ENCODE measurements around the gene COX6A2.
A peak's percentile ranks its signal among the peaks of the same experiment; 100 is the strongest.
"Not testable (repeated sequence)": the region's sequence is repeated elsewhere in the genome, so short reads cannot be mapped to it uniquely, and the experiment has no call there.

COX6A2 gene

DNA sequence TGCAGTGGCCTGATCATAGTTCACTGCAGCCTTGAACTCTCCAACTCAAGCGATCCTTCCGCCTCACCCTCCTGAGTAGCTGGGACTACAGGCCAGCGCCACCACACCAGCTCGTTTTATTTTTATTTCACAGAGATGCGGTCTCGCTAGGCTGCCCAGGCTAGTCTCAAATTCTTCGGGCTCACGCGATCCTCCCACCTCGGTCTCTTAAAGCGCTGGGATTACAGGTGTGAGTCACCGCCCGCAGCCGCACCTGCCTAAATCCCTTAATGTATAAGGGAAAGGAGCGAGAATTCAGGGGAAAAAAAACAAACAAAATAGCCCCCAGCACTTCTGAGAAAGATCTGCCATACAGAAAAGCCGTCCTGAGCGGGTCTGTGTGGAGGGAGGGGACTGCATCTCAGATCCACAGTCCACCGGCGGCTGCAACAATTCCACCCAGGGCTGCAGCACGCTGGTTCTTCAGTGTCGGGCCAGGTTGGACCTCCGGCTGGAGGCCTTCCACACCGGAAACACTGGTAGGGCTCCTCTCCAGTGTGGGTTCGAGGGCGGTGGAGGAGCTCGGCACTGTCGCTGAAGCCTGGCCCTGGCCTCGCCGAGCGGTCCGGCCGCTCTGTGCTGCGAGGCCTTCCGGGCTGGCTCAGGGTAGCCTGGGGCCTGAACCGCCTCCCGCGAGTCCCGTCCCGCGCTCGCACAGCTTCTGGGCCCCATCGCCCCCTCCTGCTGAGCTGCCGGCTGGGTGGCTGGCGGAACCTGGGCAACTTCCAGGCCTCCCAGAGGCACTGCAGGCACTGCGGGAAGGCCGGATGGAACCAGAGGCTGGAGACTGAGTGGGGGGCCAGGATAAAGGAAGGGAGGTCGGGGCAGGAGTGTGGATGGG lies 7.4 kb upstream of the COX6A2 start:
- no peak for DNase-seq

GRCh38 chr16:31430380-31431052 lies 2.4 kb upstream of the COX6A2 start:
- peak; percentile 42 for DNase-seq

DNA sequence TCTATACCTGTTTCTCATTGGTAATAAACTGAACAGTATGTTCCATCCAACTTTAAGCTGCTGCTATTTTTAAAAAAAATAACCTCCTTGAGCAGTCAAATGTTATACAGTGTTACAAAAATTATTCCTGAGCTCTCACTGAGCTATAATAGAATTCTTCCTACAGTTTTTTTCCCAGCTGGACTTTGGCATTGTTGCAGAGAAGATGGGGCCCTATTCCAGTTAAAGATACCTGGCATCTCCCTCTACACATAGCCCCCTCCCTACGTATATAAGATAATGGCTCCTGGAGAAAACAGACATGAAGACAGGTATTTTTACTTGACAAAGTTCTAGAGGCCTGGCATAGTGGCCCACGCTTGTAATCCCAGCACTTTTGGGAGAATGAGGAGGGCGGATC lies 1.6 kb upstream of the COX6A2 start:
- DNase-seq = no peak

DNA sequence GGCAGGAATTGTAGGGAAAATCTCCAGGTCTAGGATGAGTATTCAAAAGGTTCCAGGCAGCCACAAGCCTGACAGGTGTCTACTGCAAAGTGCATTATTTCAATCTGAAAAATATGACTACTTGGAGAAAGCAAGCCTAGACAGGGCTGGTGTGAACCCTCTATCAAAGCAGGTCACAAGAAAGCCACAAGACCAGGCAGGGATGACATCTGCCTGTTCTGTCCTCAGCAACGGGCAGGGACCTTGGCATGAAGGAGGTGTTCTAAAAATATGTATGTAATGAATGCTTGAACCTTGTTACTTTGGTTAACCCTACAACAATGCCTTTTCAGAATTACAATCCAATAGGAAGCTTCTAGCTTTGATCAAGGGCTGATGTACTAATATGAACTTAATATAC lies 1.2 kb upstream of the COX6A2 start:
- DNase-seq = no peak

- DNase-seq = no peak
Observed at GRCh38 chr16:31428638-31429247, 583 bp upstream of the COX6A2 start.

GRCh38 chr16:31427441-31428278 lies 500 bp downstream of the COX6A2 start:
- DNase-seq = no peak

DNA sequence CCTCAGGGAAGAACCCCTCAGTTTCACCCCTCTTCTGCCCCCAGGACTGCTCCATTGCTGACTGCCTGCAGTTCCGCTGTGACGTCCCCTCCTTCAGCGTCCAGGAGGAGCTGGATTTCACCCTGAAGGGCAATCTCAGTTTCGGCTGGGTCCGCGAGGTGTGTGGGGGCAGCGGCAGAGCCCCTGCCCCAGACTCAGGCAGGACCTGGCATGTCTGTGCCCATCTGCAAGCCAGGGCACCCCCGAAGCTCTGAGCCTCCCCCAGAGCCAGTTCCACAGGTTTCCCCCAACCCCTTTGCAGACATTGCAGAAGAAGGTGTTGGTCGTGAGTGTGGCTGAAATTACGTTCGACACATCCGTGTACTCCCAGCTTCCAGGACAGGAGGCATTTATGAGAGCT lies 4.4 kb downstream of the COX6A2 start:
- DNase-seq = no peak

DNA sequence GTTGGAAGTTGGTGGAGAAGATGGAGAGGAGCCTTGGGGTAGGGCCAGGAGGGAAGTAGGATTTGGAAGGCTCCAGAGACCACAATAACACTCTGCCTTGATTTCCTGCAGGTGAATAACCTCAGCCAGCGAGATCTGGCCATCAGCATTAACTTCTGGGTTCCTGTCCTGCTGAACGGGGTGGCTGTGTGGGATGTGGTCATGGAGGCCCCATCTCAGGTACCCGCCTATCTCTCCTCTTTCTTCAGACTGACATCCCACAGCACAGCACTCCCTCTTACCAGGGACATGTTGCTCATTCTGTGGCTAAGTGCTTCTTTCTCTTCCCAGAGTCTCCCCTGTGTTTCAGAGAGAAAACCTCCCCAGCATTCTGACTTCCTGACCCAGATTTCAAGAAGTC lies 4.9 kb downstream of the COX6A2 start:
- DNase-seq = no peak

- DNase-seq = peak; percentile 84
Observed at GRCh38 chr16:31421587-31421986, 6.6 kb downstream of the COX6A2 start.

- DNase-seq = peak; percentile 73
Observed at GRCh38 chr16:31420037-31420436, 8.1 kb downstream of the COX6A2 start.

GRCh38 chr16:31417916-31418315 lies 10.2 kb downstream of the COX6A2 start:
- DNase-seq = no peak

DNA sequence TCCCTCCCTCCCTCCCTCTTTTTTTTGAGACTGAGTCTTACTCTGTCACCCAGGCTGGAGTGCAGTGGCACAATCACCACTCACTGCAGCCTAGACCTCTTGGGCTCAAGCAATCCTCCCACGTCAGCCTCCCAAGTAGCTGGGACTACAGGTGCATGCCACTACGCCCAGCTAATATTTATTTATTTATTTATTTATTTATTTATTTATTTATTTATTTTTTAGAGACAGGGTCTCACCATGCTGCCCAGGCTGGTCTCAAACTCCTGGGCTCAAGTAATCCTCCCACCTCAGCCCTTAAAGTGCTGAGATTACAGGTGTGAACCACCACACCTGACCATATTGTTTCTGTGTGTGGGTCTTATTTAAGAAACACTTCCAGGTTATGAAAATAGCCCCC lies 11.1 kb downstream of the COX6A2 start:
- not testable (repeated sequence) for DNase-seq

DNA sequence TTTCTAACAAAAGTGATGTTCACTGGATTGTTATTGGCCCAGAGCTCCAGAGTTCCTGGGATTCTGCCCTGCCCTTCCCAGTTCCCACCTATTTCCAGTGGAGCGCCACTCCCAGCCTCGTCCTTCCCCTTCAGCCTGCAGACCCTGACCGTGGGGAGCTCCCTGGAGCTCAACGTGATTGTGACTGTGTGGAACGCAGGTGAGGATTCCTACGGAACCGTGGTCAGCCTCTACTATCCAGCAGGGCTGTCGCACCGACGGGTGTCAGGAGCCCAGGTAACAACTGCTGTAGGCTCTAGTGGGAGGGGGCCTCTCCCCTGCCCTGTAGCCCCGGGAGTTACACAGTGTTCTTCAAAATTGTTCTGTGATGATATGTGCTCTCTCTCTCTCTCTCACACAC lies 11.8 kb downstream of the COX6A2 start:
- DNase-seq = no peak

DNA sequence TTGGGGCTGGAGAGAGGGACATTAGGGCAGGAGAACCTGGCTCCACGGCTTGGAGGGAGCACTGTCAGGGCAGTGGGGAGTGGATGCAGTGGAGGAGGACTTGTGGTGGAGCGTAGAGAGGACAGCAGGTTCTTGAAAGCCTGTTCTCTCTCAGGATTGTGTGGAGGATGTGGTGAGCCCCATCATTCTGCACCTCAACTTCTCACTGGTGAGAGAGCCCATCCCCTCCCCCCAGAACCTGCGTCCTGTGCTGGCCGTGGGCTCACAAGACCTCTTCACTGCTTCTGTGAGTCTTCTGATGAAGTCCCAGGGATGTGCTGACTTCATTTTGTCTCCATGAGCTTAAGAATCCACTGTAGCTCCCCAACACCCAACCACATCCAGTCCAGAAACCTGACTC lies 13.5 kb downstream of the COX6A2 start:
- no peak for DNase-seq

- DNase-seq = no peak
Observed at GRCh38 chr16:31413943-31414342, 14.2 kb downstream of the COX6A2 start.

GRCh38 chr16:31413381-31413780 lies 14.8 kb downstream of the COX6A2 start:
- DNase-seq = no peak

DNA sequence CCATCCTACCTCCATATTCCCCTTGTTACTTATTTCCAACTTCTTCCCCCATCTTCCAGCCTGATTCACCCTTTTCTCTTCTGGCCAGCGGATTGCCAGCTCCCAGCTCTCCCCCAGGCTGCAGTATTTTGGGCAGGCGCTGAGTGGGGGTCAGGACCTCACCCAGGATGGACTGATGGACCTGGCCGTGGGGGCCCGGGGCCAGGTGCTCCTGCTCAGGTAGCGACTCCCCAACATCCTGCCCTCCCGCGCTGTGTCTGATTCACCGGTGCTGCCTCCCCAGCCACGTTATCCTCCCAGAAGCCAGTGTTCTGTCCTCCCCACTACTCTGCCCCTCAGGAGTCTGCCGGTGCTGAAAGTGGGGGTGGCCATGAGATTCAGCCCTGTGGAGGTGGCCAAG lies 15.4 kb downstream of the COX6A2 start:
- no peak for DNase-seq

DNA sequence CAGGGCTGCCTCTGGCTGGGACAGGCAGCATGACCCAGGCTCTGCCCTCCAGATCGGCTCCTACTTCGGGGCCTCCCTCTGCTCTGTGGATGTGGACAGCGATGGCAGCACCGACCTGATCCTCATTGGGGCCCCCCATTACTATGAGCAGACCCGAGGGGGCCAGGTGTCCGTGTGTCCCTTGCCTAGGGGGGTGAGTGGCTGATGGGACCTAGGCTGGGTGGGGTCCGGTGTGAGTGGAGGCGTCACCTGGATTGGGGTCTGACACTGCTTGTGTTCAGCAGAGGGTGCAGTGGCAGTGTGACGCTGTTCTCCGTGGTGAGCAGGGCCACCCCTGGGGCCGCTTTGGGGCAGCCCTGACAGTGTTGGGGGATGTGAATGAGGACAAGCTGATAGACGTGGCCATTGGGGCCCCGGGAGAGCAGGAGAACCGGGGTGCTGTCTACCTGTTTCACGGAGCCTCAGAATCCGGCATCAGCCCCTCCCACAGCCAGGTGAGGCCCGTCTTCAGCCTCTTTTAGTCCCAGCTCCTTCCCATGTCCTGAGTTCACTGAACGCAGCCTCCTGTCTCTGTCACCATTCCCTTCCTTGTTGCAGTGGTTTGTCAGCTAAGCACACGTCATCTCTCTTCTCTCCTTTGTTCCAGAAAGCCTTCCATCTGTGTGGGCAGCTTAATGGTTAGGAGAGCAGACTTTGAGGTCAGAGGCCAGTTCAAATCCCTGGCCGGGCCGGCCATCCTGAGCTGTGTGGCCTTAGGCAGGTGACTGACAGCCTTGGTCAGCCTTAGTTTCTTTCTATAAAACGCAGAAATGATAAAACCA lies 16.9 kb downstream of the COX6A2 start:
- no peak for DNase-seq

DNA sequence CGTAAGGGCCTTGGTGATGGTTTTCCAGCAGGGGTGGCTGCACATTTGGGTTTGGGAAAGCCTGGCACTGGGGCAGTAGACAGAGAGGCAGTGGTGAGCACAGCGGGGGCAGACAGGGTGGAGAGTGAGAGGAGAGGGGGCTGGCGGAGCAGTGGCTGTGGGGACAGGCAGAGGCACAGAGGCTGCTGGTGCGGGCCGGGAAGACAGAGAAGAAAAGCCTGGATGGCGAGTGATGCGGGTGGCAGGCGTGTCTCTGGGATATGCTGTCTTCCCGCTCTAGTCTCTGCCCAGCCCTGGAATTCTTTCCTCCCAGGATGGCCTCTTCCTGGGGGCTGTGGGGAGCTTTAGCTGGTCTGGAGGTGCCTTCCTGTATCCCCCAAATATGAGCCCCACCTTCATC lies 18.1 kb downstream of the COX6A2 start:
- DNase-seq = no peak

DNA sequence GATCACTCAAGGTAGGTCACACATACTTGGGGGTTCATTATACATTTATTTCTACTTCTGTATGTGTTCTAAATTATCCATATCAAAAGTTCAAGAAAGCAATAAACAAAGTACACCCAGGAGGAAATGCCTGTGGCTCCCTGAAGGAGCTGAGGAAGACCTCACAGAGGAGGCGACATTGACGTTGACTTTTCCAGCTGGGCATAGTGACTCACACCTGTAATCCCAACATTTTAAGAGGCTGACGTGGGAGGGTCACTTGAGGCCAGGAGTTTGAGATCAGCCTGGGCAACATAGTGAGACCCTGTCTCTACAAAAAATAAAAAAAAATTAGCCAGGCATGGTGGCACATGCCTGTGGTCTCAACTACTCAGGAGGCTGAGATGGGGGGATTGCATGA lies 18.7 kb downstream of the COX6A2 start:
- no peak for DNase-seq

- DNase-seq = no peak
Observed at GRCh38 chr16:31407406-31407805, 20.8 kb downstream of the COX6A2 start.
